Smooth muscle cell (in vitro differentiated cells): ENCODE results near the gene ZNF860. TPM values are rescaled to one million over a fixed set of nuclear protein-coding genes. Genes with fewer than 3 reads are reported as not detected.

ENCODE experiments used
- DNase-seq: peaks from one replicate; lab custom pipeline; 2025; ENCODE audit not compliant: unreplicated experiment; lab: John Stamatoyannopoulos, UW
- H2AFZ ChIP-seq: fragments of 200-600 bp; sonication (generic); 2 replicates; pipeline ENCODE4 v1.6.0; 2016; ENCODE audit warnings: antibody characterized with exemption, low read depth, mild to moderate bottlenecking
- H3F3A ChIP-seq: fragments of 200-600 bp; sonication (generic); 2 replicates; pipeline ENCODE4 v1.6.0; 2017; ENCODE audit warnings: antibody characterized with exemption, low read depth
- H3K27ac ChIP-seq: fragments of 200-600 bp; sonication (generic); 2 replicates; pipeline ENCODE4 v1.5.1; 2016; ENCODE audit warnings: low read depth, mild to moderate bottlenecking
- H3K27me3 ChIP-seq: fragments of 200-600 bp; sonication (generic); 2 replicates; pipeline ENCODE4 v1.6.1; 2016; ENCODE audit warnings: low read depth, mild to moderate bottlenecking
- H3K36me3 ChIP-seq: fragments of 200-600 bp; sonication (generic); 2 replicates; pipeline ENCODE4 v1.5.1; 2016; ENCODE audit warnings: low read depth
- H3K4me1 ChIP-seq: fragments of 200-600 bp; sonication (generic); 2 replicates; pipeline ENCODE4 v1.5.1; 2016; ENCODE audit warnings: low read depth
- H3K4me2 ChIP-seq: fragments of 200-600 bp; sonication (generic); 2 replicates; pipeline ENCODE4 v1.6.0; 2016; ENCODE audit warnings: mild to moderate bottlenecking
- H3K4me3 ChIP-seq: fragments of 200-600 bp; sonication (generic); 2 replicates; pipeline ENCODE4 v1.5.1; 2016; ENCODE audit warnings: mild to moderate bottlenecking
- H3K79me2 ChIP-seq: fragments of 200-600 bp; sonication (generic); 2 replicates; pipeline ENCODE4 v1.6.0; 2016; ENCODE audit warnings: low read depth, mild to moderate bottlenecking
- H3K9ac ChIP-seq: fragments of 200-600 bp; sonication (generic); 2 replicates; pipeline ENCODE4 v1.6.0; 2016; ENCODE audit warnings: low read depth
- H3K9me3 ChIP-seq: fragments of 200-600 bp; sonication (generic); replicated peaks from 2 replicates; pipeline ENCODE4 v1.5.1; 2016; ENCODE audit warnings: low read depth
- H4K20me1 ChIP-seq: fragments of 200-600 bp; sonication (generic); 2 replicates; pipeline ENCODE4 v1.6.0; 2016; ENCODE audit warnings: low read depth
- CTCF ChIP-seq: fragments of 200-600 bp; sonication (generic); IDR thresholded peaks from 2 replicates; pipeline ENCODE4 v1.5.1; 2017; ENCODE audit warnings: borderline replicate concordance, mild to moderate bottlenecking, antibody characterized with exemption; ENCODE audit not compliant: insufficient read depth, poor library complexity, severe bottlenecking
- WGBS: methylation state at CpG from one replicate; pipeline ENCODE4 v1.1.7; 2016; ENCODE audit warnings: low lambda C conversion rate; 5-methylcytosine and 5-hydroxymethylcytosine counted together
- polyA plus RNA-seq: library from polyadenylated mRNA; unstranded; fragments of >200 nt; fragmentation: Nextera tagmentation; extraction: Ambion mirVana; gene quantifications from 2 replicates; pipeline ENCODE4 v1.2.1, GENCODE V29; 2016
- total RNA-seq: library from RNA; depleted of rRNA; stranded (reverse); fragments of >200 nt; gene quantifications from 2 replicates; pipeline ENCODE4 v1.2.3, GENCODE V29; 2014

Gene ZNF860
- total and polyA plus RNA-seq, 2 experiments from 2014 or later: 0.85 to 1.2 TPM

- no peak overlapping the region for H3K9ac ChIP-seq
- H4K20me1 ChIP-seq: no peaks in the 10 kb centered on the region
- H3K9me3 ChIP-seq: peaks cover 5% of the 10 kb centered on the region
- H3K27me3 ChIP-seq: no peaks in the 10 kb centered on the region
- no peaks in the 10 kb centered on the region for H3K79me2 ChIP-seq
- no peaks in the 10 kb centered on the region for H3K4me1 ChIP-seq
- no peak for TF ChIP-seq CTCF
- no peaks in the 10 kb centered on the region for H3F3A ChIP-seq
- H3K4me3 ChIP-seq: no peak overlapping the region
- H2AFZ ChIP-seq: no peak overlapping the region
- 93% methylated on average over 1 of the region's 1 CpG for WGBS
- DNase-seq: no peak
- H3K27ac ChIP-seq: no peak overlapping the region
- H3K4me2 ChIP-seq: no peak overlapping the region
- no peaks in the 10 kb centered on the region for H3K36me3 ChIP-seq
Measured at GRCh38 chr3:31996195-31996594, 14.6 kb downstream of the ZNF860 start.

GRCh38 chr3:31997500-31997899, 15.9 kb downstream of the ZNF860 start:
- H3K27me3 ChIP-seq: no peaks in the 10 kb centered on the region
- H3K27ac ChIP-seq: no peak overlapping the region
- no peak for TF ChIP-seq CTCF
- H3K9me3 ChIP-seq: peaks cover under 1% of the 10 kb centered on the region
- H3F3A ChIP-seq: peaks cover 5% of the 10 kb centered on the region
- 79% methylated on average over 6 of the region's 6 CpGs for WGBS
- no peaks in the 10 kb centered on the region for H3K79me2 ChIP-seq
- no peak for DNase-seq
- no peaks in the 10 kb centered on the region for H4K20me1 ChIP-seq
- H3K36me3 ChIP-seq: no peaks in the 10 kb centered on the region
- H3K4me2 ChIP-seq: no peak overlapping the region
- no peak overlapping the region for H2AFZ ChIP-seq
- H3K4me3 ChIP-seq: no peak overlapping the region
- no peaks in the 10 kb centered on the region for H3K4me1 ChIP-seq
- no peak overlapping the region for H3K9ac ChIP-seq

GRCh38 chr3:31999907-32000439, 18.4 kb downstream of the ZNF860 start:
- TF ChIP-seq CTCF: no peak
- H3F3A ChIP-seq: peaks cover 5% of the 10 kb centered on the region
- 62% methylated on average over 7 of the region's 7 CpGs for WGBS
- no peak overlapping the region for H3K27ac ChIP-seq
- no peaks in the 10 kb centered on the region for H3K79me2 ChIP-seq
- no peak overlapping the region for H3K4me2 ChIP-seq
- H2AFZ ChIP-seq: no peak overlapping the region
- H4K20me1 ChIP-seq: no peaks in the 10 kb centered on the region
- H3K4me1 ChIP-seq: peaks cover 7% of the 10 kb centered on the region
- H3K9ac ChIP-seq: no peak overlapping the region
- no peak for DNase-seq
- H3K4me3 ChIP-seq: no peak overlapping the region
- no peaks in the 10 kb centered on the region for H3K36me3 ChIP-seq
- H3K27me3 ChIP-seq: no peaks in the 10 kb centered on the region
- no peaks in the 10 kb centered on the region for H3K9me3 ChIP-seq

GRCh38 chr3:32000877-32001276, 19.3 kb downstream of the ZNF860 start:
- H3K4me3 ChIP-seq: no peak overlapping the region
- no peak overlapping the region for H3K4me2 ChIP-seq
- no peaks in the 10 kb centered on the region for H3K36me3 ChIP-seq
- H3K4me1 ChIP-seq: peaks cover 7% of the 10 kb centered on the region
- H3F3A ChIP-seq: peaks cover 5% of the 10 kb centered on the region
- H3K27ac ChIP-seq: no peak overlapping the region
- no peaks in the 10 kb centered on the region for H3K79me2 ChIP-seq
- no peaks in the 10 kb centered on the region for H3K27me3 ChIP-seq
- H3K9ac ChIP-seq: no peak overlapping the region
- no peak for TF ChIP-seq CTCF
- H3K9me3 ChIP-seq: no peaks in the 10 kb centered on the region
- 95% methylated on average over 3 of the region's 3 CpGs for WGBS
- no peak overlapping the region for H2AFZ ChIP-seq
- DNase-seq: no peak
- H4K20me1 ChIP-seq: no peaks in the 10 kb centered on the region
